Urothelium cell line (cell line): Measurements from ENCODE around the gene PLS1.
A peak's percentile ranks its signal among the peaks of the same experiment; 100 is the strongest.
"Not testable (repeated sequence)": the region's sequence is repeated elsewhere in the genome, so short reads cannot be mapped to it uniquely, and the experiment has no call there.

Source experiments
- DNase-seq: peaks from one replicate; pipeline ENCODE4 v3.0.0; 2011; ENCODE audit warnings: low spot score, mixed read lengths
- FAIRE-seq: peaks from 2 replicates; lab custom pipeline; 2011; peaks lifted over from hg19 to GRCh38; lab: Jason Lieb, UNC

Gene PLS1

GRCh38 chr3:142595581-142595950, 627 bp upstream of the PLS1 start:
- FAIRE-seq (no peak), DNase-seq (peak; percentile 58)

DNA sequence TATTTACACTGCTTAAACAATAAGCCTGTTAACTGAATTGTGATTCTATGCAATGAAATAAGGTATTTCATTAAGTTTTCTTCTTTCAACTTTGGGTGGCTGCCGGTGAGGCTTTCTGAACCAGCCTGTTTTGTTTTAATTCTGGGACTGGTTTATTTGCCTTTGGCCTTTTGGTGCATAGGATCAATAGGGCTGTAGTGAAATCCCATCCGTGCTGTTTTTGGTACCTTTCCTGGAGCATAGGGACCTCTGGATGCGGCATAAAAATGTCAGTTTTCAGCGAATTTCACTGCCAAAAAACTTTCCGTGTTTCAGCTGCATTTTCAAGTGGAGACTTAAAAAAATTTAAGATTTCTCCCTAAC, 514 bp downstream of the PLS1 start:
- FAIRE-seq: no peak
- DNase-seq: no peak

- DNase-seq (no peak), FAIRE-seq (no peak)
Measured at GRCh38 chr3:142597906-142598305, 1.7 kb downstream of the PLS1 start.

- no peak for FAIRE-seq
- no peak for DNase-seq
Measured at GRCh38 chr3:142601713-142602112, 5.5 kb downstream of the PLS1 start.

GRCh38 chr3:142602619-142603385, 6.6 kb downstream of the PLS1 start:
- DNase-seq (no peak), FAIRE-seq (no peak)

DNA sequence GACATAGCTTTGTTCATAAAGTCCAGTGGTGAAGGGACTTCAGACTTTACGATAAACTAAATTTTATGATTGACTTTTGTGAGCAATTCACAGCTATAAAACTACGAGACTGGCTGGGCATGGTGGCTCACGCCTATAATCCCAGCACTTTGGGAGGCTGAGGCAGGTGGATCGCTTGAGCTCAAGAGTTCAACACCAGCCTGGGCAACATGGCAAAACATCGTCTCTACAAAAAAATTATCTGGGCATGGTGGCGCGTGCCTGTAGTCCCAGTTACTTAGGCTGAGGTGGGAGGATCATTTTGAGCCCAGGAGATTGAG, 7.2 kb downstream of the PLS1 start:
- not testable (repeated sequence) for FAIRE-seq, DNase-seq

DNA sequence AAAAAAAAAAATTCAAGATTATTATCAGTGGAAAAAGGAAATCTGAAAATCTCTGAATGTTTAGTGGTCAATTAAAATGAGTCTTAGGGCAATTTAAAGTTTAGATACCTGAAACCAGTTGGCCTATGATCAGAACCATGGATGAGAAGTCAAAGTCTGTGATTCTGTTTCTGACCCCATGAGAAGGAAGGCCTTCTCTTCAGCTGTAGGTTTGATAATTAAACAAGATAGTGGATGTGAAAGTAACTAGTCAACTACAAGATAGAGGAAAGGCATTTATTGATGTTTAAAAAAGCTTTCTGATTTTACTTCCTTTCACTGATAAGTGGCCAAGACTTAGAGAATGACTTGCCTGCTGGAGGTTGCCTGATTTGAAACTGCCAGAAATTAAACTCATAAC, 8.7 kb downstream of the PLS1 start:
- FAIRE-seq (no peak), DNase-seq (no peak)

GRCh38 chr3:142608631-142609030, 12.4 kb downstream of the PLS1 start:
- DNase-seq (no peak), FAIRE-seq (no peak)

DNA sequence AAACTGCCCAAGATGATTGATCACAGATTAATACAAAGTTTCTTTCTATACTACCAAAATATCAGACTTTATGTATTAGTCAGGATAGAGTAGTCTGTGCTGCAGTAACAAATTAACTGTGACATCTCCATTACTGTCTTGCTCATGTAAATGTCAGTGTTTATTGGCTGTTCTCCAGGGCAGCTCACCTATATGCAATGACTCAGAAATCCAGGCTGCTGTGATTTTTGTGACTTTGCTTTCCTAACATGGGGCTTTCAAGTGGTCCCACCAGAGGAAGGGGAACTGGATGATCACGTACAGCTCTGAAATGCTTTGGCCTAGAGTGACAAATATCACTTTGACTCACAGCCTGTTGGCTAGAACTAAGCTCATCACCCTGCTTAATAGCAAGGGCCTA, 12.9 kb downstream of the PLS1 start:
- DNase-seq: no peak
- FAIRE-seq: no peak

- DNase-seq: no peak
- FAIRE-seq: no peak
Measured at GRCh38 chr3:142611206-142611605, 15.0 kb downstream of the PLS1 start.

GRCh38 chr3:142613491-142613890, 17.3 kb downstream of the PLS1 start:
- FAIRE-seq (no peak), DNase-seq (no peak)

DNA sequence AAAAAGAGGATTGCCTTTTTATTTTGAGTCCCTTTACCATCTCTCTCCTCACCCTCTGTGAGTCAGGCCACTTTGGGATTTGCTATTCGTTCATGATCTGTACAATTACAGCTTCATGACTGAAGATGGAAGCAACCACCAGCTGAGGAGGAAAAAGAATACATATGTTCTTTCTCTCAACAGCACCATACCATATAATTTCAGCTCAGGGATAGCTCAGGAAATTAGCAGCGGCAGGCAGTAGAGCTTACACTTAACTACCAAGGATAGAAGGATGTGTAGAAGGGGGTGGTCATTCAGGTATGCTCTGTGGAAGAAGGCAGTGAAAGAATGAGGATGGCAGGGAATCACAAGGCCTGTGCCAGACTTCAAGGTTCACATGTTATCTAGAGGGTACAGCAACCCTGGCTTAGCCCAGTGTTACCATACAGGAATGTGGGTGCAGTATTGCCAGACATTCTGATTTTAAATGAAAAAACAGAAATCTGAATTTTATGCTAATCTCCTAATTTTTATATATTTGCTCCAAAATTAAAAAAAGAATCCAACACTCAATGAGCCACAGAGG, 17.9 kb downstream of the PLS1 start:
- FAIRE-seq: no peak
- DNase-seq: no peak

- FAIRE-seq (no peak), DNase-seq (no peak)
Measured at GRCh38 chr3:142615171-142615570, 19.0 kb downstream of the PLS1 start.

GRCh38 chr3:142618917-142619461, 22.8 kb downstream of the PLS1 start:
- DNase-seq (peak; percentile 20), FAIRE-seq (no peak)

- FAIRE-seq (no peak), DNase-seq (no peak)
Measured at GRCh38 chr3:142622405-142622804, 26.2 kb downstream of the PLS1 start.

DNA sequence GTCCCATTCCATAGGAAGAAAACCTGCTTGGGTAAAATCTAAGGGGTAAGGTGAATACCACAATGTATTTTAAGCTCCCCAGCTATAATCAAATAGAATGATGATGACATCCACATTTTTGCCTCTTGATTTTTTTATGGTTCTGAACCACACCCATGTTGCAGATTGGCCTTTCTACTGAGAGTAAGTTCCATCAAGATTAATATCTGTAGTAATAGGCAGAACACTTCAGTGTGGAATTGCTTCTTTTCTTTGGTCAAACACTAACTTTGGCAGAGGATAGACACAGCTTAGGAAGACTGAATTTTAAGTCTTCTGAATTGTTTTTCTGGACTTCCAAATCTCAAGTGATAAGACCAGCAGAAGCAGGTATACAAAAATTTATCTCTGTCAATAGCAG, 27.0 kb downstream of the PLS1 start:
- DNase-seq: no peak
- FAIRE-seq: no peak

DNA sequence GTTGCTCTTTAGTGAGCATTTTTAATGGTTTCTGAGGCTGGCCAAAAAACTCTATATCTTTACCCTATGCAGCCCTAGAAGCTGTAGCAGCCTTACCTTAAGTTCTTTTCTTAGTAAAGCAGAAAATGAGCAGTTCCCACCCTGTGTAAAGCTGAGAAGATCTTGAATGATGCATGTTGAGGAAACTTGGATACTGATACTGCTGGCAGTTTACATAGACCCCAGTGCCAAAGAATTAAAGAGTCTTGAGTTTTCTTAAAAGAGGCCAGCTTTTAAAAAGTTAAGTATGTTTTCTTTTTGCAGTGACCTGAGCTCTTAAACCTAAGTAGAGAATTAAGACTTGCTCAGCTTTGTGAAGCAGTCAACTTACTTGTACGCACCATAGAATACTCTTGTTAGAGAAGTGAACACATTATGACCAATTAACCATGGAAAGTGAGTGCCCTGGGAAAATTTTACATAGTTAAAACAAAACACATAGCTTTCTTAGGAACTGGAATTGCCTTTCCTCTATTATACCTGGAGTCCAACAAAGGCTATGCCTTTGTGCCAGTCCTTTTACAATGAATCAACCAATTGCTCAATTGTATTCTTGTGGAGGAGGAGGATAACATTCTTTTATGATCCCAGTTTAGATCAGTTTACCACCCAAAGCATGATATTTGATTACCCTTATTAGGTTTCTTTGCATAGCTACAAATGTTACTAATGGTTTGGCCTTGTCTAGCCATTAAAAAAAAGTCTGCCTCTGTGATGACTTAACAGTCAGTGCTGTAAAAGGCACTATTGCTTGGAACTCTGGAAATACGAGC, 28.4 kb downstream of the PLS1 start:
- no peak for FAIRE-seq

DNA sequence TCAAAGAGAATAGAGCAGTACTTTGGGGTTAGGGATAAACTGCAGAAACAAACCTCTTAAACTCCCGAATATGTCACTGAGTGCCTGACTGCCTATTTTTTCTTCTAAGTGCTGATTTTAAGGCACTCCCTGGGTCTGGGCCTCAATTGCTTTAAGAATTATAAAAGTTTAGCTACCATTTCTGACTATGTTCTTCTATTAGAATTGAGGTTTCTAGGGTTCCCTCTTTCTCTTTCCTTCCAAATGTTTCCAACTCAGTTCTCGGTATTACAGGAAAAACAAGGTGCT, 28.9 kb downstream of the PLS1 start:
- no peak for FAIRE-seq

More for the DNA sequence above, 28.4 kb downstream of the PLS1 start:
- no peak for DNase-seq

GRCh38 chr3:142626971-142627370, 30.8 kb downstream of the PLS1 start:
- DNase-seq: no peak
- no peak for FAIRE-seq

More for the DNA sequence above, 28.9 kb downstream of the PLS1 start:
- no peak for DNase-seq

GRCh38 chr3:142628801-142629200, 32.6 kb downstream of the PLS1 start:
- FAIRE-seq (no peak), DNase-seq (no peak)

GRCh38 chr3:142633073-142633472, 36.9 kb downstream of the PLS1 start:
- DNase-seq (no peak), FAIRE-seq (no peak)

DNA sequence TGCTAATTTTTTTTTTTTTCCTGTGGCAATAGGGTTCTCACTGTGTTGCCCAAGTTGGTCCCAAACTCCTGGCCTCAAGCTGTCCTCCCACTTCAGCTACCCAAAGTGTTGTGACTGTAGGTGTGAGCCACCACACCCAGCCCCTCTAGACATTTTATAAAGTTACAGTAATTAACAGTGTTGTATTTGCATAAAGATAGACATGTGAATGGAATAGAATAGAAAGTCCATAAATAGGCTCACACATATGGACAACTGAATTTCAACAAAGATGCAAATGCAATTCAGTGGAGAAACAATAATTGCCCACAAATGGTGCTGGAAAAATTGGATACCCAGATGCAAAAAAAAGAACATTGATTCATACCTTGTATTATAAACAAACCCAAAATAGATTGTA, 39.9 kb downstream of the PLS1 start:
- DNase-seq: no peak
- FAIRE-seq: no peak
